Body of pancreas (tissue), 4 donors: Measurements from ENCODE around the gene GFRA4. TPM values are rescaled to one million over a fixed set of nuclear protein-coding genes. Genes with fewer than 3 reads are reported as not detected.

ENCODE experiments used
- ATAC-seq: fragments of 150-250 bp; one replicate; pipeline ENCODE4 v1.9.1; 2016
- DNase-seq, 4 donors: peaks; one replicate each; pipeline ENCODE4 v3.0.0-alpha.2; 2019
- H3K27ac ChIP-seq, 4 donors: fragments of 200-600 bp; sonication (generic); 1 replicate in 3 of 4; 2 replicates in 1 of 4; pipeline versions ENCODE4 v1.5.1 to v1.6.1; 2016 to 2019; ENCODE audit warnings: mild to moderate bottlenecking in 1 of 4, mixed read lengths in 1 of 4, moderate library complexity in 1 of 4
- H3K27me3 ChIP-seq, 2 donors: fragments of 200-600 bp; sonication (generic); one replicate each; pipeline ENCODE4 v1.6.0; 2016; ENCODE audit warnings: mild to moderate bottlenecking in 1 of 2
- H3K36me3 ChIP-seq, 2 donors: fragments of 200-600 bp; sonication (generic); replicated peaks in 1 of 2; 2 replicates each; pipeline ENCODE4 v1.5.1; 2016; ENCODE audit warnings: low read depth in 2 of 2; ENCODE audit not compliant: insufficient read depth in 1 of 2
- H3K4me1 ChIP-seq: fragments of 200-600 bp; sonication (generic); one replicate; pipeline ENCODE4 v1.6.0; 2016
- H3K4me3 ChIP-seq, 2 donors: fragments of 200-600 bp; sonication (generic); 1 replicate in 1 of 2; 2 replicates in 1 of 2; pipeline ENCODE4 v1.5.1; 2016 to 2019
- H3K9me3 ChIP-seq, 3 donors: fragments of 200-600 bp; sonication (generic); 1 replicate in 2 of 3; 2 replicates in 1 of 3; pipeline ENCODE4 v1.5.1; 2016
- POLR2A ChIP-seq, 3 donors: fragments of 450-650 bp; IDR thresholded peaks; one replicate each; pipeline ENCODE4 v1.6.1; 2016; ENCODE audit warnings: antibody characterized with exemption in 3 of 3, mild to moderate bottlenecking in 2 of 3
- WGBS, 2 donors: methylation state at CpG; one replicate each; pipeline ENCODE4 v1.1.5; 2017; 5-methylcytosine and 5-hydroxymethylcytosine counted together
- intact Hi-C: fragments of 100-400 bp; cut with DNase I; formaldehyde crosslinking; loops from one replicate; pipeline ENCODE4 v1.15.1; 2023
- total RNA-seq, 2 donors: library from RNA; depleted of rRNA; stranded (reverse); fragments of >200 nt; gene quantifications; one replicate each; pipeline ENCODE4 v1.1.0, GENCODE V29; 2016
- TF ChIP-seq, protein P1 (sequence below), 7 experiments: fragments of 450-650 bp in 4 of 7; fragments of 200-600 bp in 3 of 7; sonication (generic) in 3 of 7; IDR thresholded peaks; one replicate each; pipeline ENCODE4 v1.5.1; 2016 to 2019; ENCODE audit warnings: antibody characterized with exemption in 7 of 7

GFRA4 gene
- total RNA-seq, 2 donors from 2014 or later: not detected

GRCh38 chr20:3612795-3613572 is 50.2 kb downstream of the GFRA4 start:
- intact Hi-C loops: no loop called here
- Histone ChIP-seq H3K4me3 (no peak overlapping the region), H3K9me3 (no peaks in the 10 kb centered on the region), H3K4me1 (no peaks in the 10 kb centered on the region), H3K27me3 (no peaks in the 10 kb centered on the region), H3K27ac (no peak overlapping the region), H3K36me3 (no peaks in the 10 kb centered on the region)
- TF ChIP-seq, protein P1, sequence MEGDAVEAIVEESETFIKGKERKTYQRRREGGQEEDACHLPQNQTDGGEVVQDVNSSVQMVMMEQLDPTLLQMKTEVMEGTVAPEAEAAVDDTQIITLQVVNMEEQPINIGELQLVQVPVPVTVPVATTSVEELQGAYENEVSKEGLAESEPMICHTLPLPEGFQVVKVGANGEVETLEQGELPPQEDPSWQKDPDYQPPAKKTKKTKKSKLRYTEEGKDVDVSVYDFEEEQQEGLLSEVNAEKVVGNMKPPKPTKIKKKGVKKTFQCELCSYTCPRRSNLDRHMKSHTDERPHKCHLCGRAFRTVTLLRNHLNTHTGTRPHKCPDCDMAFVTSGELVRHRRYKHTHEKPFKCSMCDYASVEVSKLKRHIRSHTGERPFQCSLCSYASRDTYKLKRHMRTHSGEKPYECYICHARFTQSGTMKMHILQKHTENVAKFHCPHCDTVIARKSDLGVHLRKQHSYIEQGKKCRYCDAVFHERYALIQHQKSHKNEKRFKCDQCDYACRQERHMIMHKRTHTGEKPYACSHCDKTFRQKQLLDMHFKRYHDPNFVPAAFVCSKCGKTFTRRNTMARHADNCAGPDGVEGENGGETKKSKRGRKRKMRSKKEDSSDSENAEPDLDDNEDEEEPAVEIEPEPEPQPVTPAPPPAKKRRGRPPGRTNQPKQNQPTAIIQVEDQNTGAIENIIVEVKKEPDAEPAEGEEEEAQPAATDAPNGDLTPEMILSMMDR (IDR thresholded peaks at IDR 0.05): no peak
- no peak for TF ChIP-seq POLR2A (IDR thresholded peaks at IDR 0.05)
- WGBS, 2 donors: 79 to 90% methylated on average over 10 of the region's 10 CpGs
- no peak for ATAC-seq
- DNase-seq: no peak

GRCh38 chr20:3611901-3612300 is 51.3 kb downstream of the GFRA4 start:
- no peaks in the 10 kb centered on the region for H3K4me1 ChIP-seq
- H3K27ac ChIP-seq: no peak overlapping the region
- H3K36me3 ChIP-seq: peaks cover 0 to 2% of the 10 kb centered on the region in 2 donors
- DNase-seq (no peak), ATAC-seq (no peak)
- intact Hi-C loops: no loop called here
- WGBS, 2 donors: 40 to 44% methylated on average over 1 of the region's 1 CpG
- H3K27me3 ChIP-seq: no peaks in the 10 kb centered on the region
- no peaks in the 10 kb centered on the region for H3K9me3 ChIP-seq
- no peak for TF ChIP-seq POLR2A (IDR thresholded peaks at IDR 0.05)
- TF ChIP-seq, protein P1 (IDR thresholded peaks at IDR 0.05): no peak
- H3K4me3 ChIP-seq: no peak overlapping the region

Other genes starting within 250 kb of the GFRA4 start
- 10 to 100 TPM; 17.6 to 18.8 TPM for gene ATRN, start 192.4 kb downstream of the GFRA4 start, total RNA-seq
- gene ADAM33, start 18.6 kb upstream of the GFRA4 start, total RNA-seq: 10 to 100 TPM; 11.2 to 29.0 TPM
- 1 to 10 TPM; 2.1 to 5.9 TPM for gene SIGLEC1, start 49.2 kb upstream of the GFRA4 start, total RNA-seq
- 1 to 10 TPM; 3.3 to 4.4 TPM for gene HSPA12B, start 69.3 kb upstream of the GFRA4 start, total RNA-seq
- 10 to 100 TPM; 11.2 to 26.7 TPM for gene ADISSP, start 104.4 kb upstream of the GFRA4 start, total RNA-seq
- gene SPEF1, start 118.0 kb upstream of the GFRA4 start, total RNA-seq: 1 to 10 TPM in 1 of 2 donors, under 1 TPM in 1; 0.66 to 1.3 TPM
- 10 to 100 TPM; 57.9 to 61.0 TPM for gene CENPB, start 123.3 kb upstream of the GFRA4 start, total RNA-seq
- 10 to 100 TPM in 1 of 2 donors, 1 to 10 TPM in 1; 8.8 to 22.7 TPM for gene CDC25B, start 132.9 kb upstream of the GFRA4 start, total RNA-seq
- 1 to 10 TPM; 4.9 to 5.3 TPM for gene AP5S1, start 157.1 kb upstream of the GFRA4 start, total RNA-seq
- 10 to 100 TPM; 21.5 to 24.4 TPM for gene MAVS, start 183.4 kb upstream of the GFRA4 start, total RNA-seq
- 10 to 100 TPM; 17.9 to 21.8 TPM for gene PANK2, start 226.0 kb upstream of the GFRA4 start, total RNA-seq